Measurements from ENCODE around the gene ARMC9.
"Not testable (repeated sequence)": the region's sequence is repeated elsewhere in the genome, so short reads cannot be mapped to it uniquely, and the experiment has no call there.

Gene ARMC9

DNA sequence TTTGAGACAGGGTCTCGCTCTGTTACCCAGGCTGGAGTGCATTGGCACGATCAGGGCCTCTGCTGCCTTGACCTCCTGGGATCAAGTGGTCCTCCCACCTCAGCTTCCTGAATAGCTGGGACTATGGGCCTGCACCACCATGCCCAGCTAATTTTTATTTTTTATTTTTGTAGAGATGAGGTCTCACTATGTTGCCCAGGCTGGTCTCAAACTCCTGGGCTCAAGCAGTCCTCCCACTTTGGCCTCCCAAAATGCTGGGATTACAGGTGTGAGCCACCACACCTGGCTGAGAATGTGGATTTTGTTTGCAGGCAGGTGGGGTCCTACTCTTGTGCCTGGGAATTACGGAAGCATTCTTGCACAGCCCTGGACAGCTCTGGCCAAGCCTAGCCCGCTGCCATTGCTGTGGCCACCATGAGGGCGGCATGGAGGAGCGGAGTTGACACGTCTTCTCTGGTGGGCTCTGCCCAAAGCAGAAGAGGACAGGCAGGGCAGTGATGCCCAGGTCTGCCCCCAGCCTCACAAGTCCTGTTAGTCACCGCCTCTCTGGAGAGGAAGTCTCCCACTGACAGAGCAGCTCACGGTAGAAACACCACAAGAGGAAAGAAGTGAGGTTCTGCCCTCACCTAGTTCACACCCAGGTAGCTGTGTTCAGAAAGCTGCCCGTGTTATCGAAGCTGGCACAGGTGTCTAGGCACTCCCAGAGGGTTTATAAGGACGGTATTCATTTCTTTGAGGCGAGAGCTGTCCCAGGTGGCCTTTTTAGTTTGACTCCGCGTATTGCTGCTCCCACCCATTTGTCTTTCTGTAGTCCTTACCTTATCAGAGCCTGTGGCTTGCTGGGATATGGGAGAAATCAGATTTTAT, 46.2 kb downstream of the ARMC9 start:
- H3K27ac Mint-ChIP-seq (ENCODE audit: low read depth), result no peak overlapping the region
- no peaks in the 10 kb centered on the region for H3K36me3 Mint-ChIP-seq (ENCODE audit: insufficient read depth)
- no peaks in the 10 kb centered on the region for H3K9me3 Mint-ChIP-seq
- H3K27me3 Mint-ChIP-seq, result no peaks in the 10 kb centered on the region
- DNase-seq (ENCODE audit: low spot score in 2 of 2) (no peak), ATAC-seq (replicated peaks; ENCODE audit: extremely low read depth, poor library complexity, severe bottlenecking) (no peak)
- no peak overlapping the region for H3K4me3 Mint-ChIP-seq
- H3K4me1 Mint-ChIP-seq, result no peaks in the 10 kb centered on the region

DNA sequence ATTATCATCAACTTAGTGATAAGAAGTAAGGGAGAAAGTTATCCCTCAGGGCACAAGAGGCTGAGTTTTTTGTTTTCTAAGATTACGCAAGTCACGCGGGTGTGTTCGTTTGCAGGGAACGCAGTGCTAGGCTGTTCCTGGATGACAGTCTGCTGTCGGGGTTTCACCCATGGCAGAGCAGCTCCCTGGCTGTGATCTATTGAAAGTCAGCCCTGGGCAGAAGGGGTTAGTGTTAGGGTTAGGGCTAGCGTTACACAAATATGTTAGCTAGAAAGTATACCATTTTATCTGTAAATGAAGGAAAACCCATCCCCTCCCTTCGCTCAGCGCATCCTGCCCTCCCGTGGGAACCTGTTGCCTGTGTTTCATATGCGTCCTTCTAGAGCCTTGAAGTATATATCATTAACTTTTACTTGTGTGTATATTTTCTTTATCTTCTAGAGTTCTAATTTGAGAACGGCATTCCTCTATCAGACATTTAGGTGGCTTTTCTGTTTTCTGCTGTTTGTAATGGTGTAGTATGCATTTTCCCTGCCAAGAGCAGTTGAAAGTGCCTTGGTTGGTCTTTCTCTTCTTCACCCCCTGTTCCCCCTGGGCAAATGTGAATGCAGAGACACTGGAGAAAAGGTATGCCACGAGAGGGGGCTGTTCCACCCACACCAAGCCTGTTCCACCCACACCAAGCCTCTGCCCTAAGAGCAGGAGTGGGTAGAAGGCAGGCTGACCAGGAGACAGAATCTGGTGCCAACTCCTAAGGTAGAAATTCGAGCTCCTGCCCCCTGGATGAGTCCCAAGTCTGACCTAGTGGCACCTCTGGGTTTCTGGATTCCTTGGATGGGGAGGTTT, 47.0 kb downstream of the ARMC9 start:
- Mint-ChIP-seq H3K27ac (ENCODE audit: low read depth) (no peak overlapping the region), H3K27me3 (no peaks in the 10 kb centered on the region), H3K36me3 (ENCODE audit: insufficient read depth) (no peaks in the 10 kb centered on the region), H3K4me1 (no peaks in the 10 kb centered on the region), H3K9me3 (no peaks in the 10 kb centered on the region), H3K4me3 (no peak overlapping the region)
- no peak for ATAC-seq (replicated peaks; ENCODE audit: extremely low read depth, poor library complexity, severe bottlenecking)
- no peak for DNase-seq (ENCODE audit: low spot score in 2 of 2)

DNA sequence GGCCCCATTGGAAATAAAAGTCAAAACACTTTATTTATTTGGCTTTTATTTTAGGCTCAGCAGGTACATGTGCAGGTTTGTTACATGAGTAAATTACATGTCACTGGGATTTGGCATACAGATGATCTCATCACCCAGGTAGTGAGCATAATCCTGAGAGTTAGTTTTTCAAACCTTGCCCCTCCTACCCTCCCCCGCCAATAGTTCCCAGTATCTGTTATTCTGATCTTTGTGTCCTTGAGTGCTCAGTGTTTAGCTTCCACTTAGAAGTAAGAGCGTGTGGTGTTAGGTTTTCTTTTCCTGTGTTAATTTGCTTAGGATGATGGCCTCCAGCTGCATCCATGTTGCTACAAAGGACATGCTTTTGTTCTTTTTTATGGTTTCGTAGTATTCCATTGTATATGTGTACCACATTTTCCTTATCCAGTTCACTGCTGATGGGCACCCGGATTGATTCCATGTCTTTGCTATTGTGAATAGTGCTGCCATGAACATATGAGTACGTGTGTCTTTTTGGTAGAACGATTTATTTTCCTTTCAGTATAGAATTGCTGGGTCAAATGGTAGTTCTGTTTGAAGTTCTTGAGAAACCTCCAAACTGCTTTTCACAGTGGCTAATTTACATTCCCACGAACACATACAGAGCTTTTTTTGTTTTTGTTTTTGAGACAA, 47.9 kb downstream of the ARMC9 start:
- no peaks in the 10 kb centered on the region for H3K27me3 Mint-ChIP-seq
- no peaks in the 10 kb centered on the region for H3K36me3 Mint-ChIP-seq (ENCODE audit: insufficient read depth)
- H3K4me3 Mint-ChIP-seq, result no peak overlapping the region
- no peak overlapping the region for H3K27ac Mint-ChIP-seq (ENCODE audit: low read depth)
- H3K4me1 Mint-ChIP-seq, result no peaks in the 10 kb centered on the region
- ATAC-seq (replicated peaks; ENCODE audit: extremely low read depth, poor library complexity, severe bottlenecking) (no peak), DNase-seq (ENCODE audit: low spot score in 2 of 2) (no peak)
- H3K9me3 Mint-ChIP-seq, result no peaks in the 10 kb centered on the region

DNA sequence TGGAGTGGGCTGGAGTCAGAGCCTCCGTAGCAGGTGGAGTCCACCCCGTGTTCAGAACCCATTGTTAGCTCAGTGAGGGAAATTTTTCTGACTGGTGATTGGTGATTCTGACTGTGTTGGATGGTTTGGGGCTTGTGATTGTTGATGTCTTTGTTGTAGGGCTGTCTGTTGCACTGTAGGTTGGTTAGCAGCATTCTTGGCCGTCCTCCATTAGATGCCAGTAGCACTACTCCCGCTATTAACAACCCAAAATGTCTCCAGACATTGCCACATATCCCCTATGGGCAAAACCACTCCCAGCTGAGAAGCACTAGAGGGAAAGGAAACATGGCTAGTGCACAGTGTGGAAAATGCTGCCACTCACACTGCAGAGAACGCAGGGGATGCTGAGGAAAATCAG, 51.7 kb downstream of the ARMC9 start:
- no peak overlapping the region for H3K27ac Mint-ChIP-seq (ENCODE audit: low read depth)
- H3K4me1 Mint-ChIP-seq, result no peaks in the 10 kb centered on the region
- DNase-seq (ENCODE audit: low spot score in 2 of 2) (no peak), ATAC-seq (replicated peaks; ENCODE audit: extremely low read depth, poor library complexity, severe bottlenecking) (no peak)
- no peak overlapping the region for H3K4me3 Mint-ChIP-seq
- no peaks in the 10 kb centered on the region for H3K9me3 Mint-ChIP-seq
- H3K27me3 Mint-ChIP-seq, result no peaks in the 10 kb centered on the region
- H3K36me3 Mint-ChIP-seq (ENCODE audit: insufficient read depth), result no peaks in the 10 kb centered on the region

DNA sequence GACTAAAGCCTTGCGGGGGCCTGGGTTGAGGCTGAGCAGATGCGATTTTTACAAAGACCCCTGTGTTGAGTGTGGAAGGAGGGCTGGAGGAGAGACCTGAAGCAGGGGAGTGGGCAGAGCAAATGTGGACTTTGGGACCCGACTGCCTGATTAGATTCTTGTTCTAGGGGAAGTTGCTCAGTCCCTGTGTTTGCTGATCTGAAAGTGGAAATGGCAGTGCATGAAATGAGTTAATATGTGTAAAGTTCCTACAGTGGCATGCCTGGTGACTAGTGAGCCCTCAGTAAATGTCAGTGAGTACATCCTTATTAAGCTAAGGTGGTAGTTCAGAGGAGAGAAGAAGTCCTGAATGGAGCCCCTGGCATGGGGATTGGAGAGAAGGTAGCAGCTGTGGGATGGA, 52.3 kb downstream of the ARMC9 start:
- H3K9me3 Mint-ChIP-seq, result no peaks in the 10 kb centered on the region
- H3K27ac Mint-ChIP-seq (ENCODE audit: low read depth), result no peak overlapping the region
- H3K4me3 Mint-ChIP-seq, result no peak overlapping the region
- H3K27me3 Mint-ChIP-seq, result no peaks in the 10 kb centered on the region
- no peaks in the 10 kb centered on the region for H3K36me3 Mint-ChIP-seq (ENCODE audit: insufficient read depth)
- no peak for ATAC-seq (replicated peaks; ENCODE audit: extremely low read depth, poor library complexity, severe bottlenecking)
- no peaks in the 10 kb centered on the region for H3K4me1 Mint-ChIP-seq
- DNase-seq (ENCODE audit: low spot score in 2 of 2), result no peak

DNA sequence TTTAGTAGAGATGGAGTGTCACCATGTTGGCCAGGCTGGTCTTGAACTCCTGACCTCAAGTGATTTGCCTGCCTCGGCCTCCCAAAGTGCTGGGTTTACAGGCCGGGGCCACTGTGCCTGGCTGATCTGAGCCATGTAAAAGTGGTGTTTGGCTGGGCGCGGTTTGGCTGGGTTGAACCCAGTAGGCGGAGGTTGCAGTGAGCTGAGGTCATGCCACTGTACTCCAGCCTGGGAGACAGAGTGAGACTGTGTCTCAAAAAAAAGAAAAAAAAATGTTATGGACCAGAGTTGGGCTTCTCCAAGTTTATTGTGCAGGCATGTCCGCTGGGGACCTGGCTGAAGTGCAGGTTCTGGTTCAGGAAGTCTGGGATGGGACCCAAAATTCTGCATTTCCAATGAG, 54.9 kb downstream of the ARMC9 start:
- H3K4me1 Mint-ChIP-seq; H3K9me3 Mint-ChIP-seq; DNase-seq (ENCODE audit: low spot score in 2 of 2); H3K27me3 Mint-ChIP-seq; H3K4me3 Mint-ChIP-seq; H3K27ac Mint-ChIP-seq (ENCODE audit: low read depth); ATAC-seq (replicated peaks; ENCODE audit: extremely low read depth, poor library complexity, severe bottlenecking); H3K36me3 Mint-ChIP-seq (ENCODE audit: insufficient read depth): not testable (repeated sequence)

DNA sequence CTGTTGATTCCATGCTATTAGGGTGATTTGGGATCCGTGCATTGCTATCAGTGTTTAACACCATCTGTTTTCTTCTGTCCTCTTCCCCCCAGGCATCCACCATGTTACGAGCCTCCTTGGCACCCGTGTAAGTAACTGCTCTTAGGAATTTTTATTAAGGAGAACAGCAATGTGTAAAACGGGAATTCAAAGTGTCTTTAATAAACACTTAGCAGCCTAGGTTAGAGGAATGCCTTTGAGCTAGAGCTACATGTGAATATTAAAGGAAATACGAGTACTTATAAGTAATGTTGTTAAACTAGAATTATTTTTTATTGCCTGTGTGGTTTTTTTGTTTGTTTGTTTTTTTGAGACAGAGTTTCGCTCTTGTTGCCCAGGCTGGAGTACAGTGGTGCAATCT, 58.1 kb downstream of the ARMC9 start:
- H3K36me3 Mint-ChIP-seq (ENCODE audit: insufficient read depth), result peaks cover 1% of the 10 kb centered on the region
- H3K9me3 Mint-ChIP-seq, result no peaks in the 10 kb centered on the region
- H3K27ac Mint-ChIP-seq (ENCODE audit: low read depth), result no peak overlapping the region
- no peaks in the 10 kb centered on the region for H3K4me1 Mint-ChIP-seq
- ATAC-seq (replicated peaks; ENCODE audit: extremely low read depth, poor library complexity, severe bottlenecking) (no peak), DNase-seq (ENCODE audit: low spot score in 2 of 2) (no peak)
- H3K27me3 Mint-ChIP-seq, result no peaks in the 10 kb centered on the region
- H3K4me3 Mint-ChIP-seq, result no peak overlapping the region

DNA sequence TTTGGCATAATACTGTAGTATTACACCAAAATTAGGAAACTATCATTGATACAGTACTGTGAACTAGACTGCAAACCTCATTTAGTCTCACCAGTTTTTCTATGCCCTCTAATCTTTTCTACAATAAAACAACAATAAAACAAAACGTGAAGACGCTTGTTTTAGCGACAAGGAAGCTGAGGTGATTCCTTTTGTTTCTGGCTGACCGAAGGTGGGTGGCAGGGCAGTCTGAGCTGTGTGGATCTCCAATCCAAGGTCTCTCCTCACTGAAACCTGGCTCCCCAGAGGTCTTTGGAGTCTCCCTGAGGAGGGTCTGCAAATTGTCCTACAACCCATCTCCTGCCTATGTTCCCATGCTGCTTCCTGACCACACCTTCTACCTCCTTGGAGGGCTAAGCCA, 59.3 kb downstream of the ARMC9 start:
- no peaks in the 10 kb centered on the region for H3K9me3 Mint-ChIP-seq
- no peak for DNase-seq (ENCODE audit: low spot score in 2 of 2)
- H3K27ac Mint-ChIP-seq (ENCODE audit: low read depth), result no peak overlapping the region
- H3K36me3 Mint-ChIP-seq (ENCODE audit: insufficient read depth), result peaks cover 1% of the 10 kb centered on the region
- no peak overlapping the region for H3K4me3 Mint-ChIP-seq
- no peaks in the 10 kb centered on the region for H3K4me1 Mint-ChIP-seq
- no peaks in the 10 kb centered on the region for H3K27me3 Mint-ChIP-seq
- no peak for ATAC-seq (replicated peaks; ENCODE audit: extremely low read depth, poor library complexity, severe bottlenecking)

DNA sequence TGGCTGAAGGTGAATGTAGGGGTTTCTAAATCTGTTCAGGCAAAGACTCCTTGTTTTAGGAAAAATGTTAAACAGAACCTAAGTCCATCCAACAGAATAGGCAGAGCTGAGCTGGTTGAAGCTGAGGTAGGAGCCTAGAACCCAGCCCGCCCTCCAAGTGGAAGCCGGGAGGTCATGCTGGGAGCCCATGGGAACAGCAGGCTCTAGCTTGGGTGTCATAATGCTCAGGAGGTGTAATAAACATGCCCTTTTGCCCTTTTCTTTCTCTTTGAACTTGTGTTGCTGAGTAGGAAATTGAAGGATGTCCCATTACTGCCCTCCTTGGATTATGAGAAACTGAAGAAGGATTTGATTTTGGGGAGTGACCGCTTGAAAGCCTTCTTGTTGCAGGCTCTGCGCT, 60.3 kb downstream of the ARMC9 start:
- no peak for DNase-seq (ENCODE audit: low spot score in 2 of 2)
- Mint-ChIP-seq H3K27me3 (no peaks in the 10 kb centered on the region), H3K4me1 (no peaks in the 10 kb centered on the region), H3K27ac (ENCODE audit: low read depth) (no peak overlapping the region), H3K4me3 (no peak overlapping the region), H3K36me3 (ENCODE audit: insufficient read depth) (peaks cover 1% of the 10 kb centered on the region), H3K9me3 (no peaks in the 10 kb centered on the region)
- no peak for ATAC-seq (replicated peaks; ENCODE audit: extremely low read depth, poor library complexity, severe bottlenecking)

DNA sequence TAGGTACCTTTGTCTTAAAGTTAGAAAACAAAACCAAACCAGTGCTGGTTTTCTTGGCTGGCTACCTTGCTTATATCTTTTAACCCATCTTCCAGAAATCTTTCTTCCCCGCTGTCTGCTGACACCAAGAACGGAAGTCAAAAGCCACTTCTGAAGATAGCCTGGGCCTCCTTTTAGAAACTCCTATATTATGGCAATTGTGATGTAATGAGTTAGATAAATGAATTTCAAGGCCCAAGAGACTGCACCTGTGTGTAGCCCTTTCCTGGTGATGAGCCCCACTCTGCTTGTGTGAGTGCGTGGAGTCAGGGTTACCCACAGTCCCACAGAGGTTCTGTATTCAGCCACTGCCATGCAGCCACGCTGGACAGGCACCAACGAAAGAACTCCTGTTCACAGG, 60.7 kb downstream of the ARMC9 start:
- Mint-ChIP-seq H3K36me3 (ENCODE audit: insufficient read depth) (peaks cover 1% of the 10 kb centered on the region), H3K27ac (ENCODE audit: low read depth) (no peak overlapping the region), H3K4me3 (no peak overlapping the region), H3K27me3 (no peaks in the 10 kb centered on the region), H3K4me1 (no peaks in the 10 kb centered on the region), H3K9me3 (no peaks in the 10 kb centered on the region)
- ATAC-seq (replicated peaks; ENCODE audit: extremely low read depth, poor library complexity, severe bottlenecking), result no peak
- no peak for DNase-seq (ENCODE audit: low spot score in 2 of 2)

DNA sequence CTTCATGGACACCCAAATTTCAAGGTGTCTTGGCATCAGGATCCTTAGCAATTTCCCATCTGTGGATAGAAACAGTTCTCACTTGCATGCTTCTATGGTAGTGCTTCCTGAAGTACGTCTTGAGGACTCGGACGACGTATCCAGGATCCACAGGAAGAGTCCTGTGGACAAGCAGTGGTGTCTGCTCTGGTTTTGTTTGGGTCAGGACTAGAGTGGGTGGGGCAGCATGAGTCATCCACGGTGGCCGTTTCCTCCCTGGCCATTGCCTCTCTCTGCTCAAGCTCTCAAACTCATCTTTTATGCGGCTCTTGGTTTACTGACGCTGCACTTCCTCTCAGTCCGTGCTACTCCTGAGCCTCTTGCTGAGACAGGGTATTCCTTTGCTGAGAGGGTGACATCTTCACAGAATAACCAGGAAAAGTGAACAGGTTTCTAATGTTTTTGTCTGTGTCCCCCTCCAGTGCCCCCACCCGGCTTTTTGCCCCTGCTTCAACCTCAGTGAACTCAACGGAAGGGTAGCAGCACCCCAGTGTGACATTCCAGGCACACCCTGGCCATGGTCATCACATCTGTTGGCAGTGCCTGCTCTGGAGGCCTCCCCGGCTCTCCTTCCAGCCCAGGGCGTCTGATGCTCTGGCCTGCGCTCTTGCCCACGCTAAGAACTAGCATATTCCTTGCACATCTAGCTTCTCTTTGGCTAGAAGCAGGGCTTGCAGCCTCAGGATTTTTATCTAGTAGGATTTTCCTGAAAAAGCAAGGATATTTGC, 62.2 kb downstream of the ARMC9 start:
- Mint-ChIP-seq H3K4me1 (no peaks in the 10 kb centered on the region), H3K4me3 (no peak overlapping the region), H3K27me3 (no peaks in the 10 kb centered on the region), H3K9me3 (no peaks in the 10 kb centered on the region), H3K27ac (ENCODE audit: low read depth) (no peak overlapping the region), H3K36me3 (ENCODE audit: insufficient read depth) (peaks cover 1% of the 10 kb centered on the region)
- DNase-seq (ENCODE audit: low spot score in 2 of 2) (no peak), ATAC-seq (replicated peaks; ENCODE audit: extremely low read depth, poor library complexity, severe bottlenecking) (no peak)

DNA sequence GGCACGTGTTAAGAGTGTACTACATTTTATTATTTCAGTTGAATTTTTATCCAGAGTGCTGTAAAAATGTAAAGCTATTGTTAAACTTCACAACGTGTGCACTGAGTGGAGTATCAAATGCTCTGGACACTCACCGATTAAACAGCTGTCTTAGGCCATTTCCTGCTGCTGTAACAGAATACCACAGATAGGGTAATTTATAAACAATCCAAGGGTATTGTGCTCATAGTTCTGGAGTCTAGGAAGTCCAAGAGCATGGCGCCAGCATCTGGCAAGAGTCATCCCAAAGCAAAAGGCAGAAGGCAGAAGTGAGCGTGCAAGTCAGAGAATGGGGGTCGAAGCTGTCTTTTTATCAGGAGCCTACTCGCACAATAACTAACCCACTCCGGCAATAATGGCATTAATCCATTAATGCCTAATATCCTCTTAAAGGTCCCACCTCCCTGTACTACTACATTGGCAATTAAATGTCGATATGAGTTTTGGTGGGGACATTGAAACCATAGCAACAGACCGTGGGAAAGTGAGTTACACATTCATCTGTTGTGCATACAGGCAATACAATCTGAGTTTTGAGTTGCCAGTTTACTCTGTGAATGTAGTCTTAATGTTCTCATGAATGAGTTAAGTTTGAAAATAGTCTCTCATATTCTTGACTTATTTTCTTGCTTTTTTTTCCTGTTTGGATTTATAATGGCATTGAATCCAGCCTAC, 64.8 kb downstream of the ARMC9 start:
- no peak for DNase-seq (ENCODE audit: low spot score in 2 of 2)
- no peak for ATAC-seq (replicated peaks; ENCODE audit: extremely low read depth, poor library complexity, severe bottlenecking)
- H3K27ac Mint-ChIP-seq (ENCODE audit: low read depth), result no peak overlapping the region
- no peaks in the 10 kb centered on the region for H3K27me3 Mint-ChIP-seq
- H3K36me3 Mint-ChIP-seq (ENCODE audit: insufficient read depth), result peaks cover under 1% of the 10 kb centered on the region
- no peak overlapping the region for H3K4me3 Mint-ChIP-seq
- H3K9me3 Mint-ChIP-seq, result no peaks in the 10 kb centered on the region
- no peaks in the 10 kb centered on the region for H3K4me1 Mint-ChIP-seq
